GOT3 (cell line): ENCODE results near the gene NDUFA11.

ENCODE experiments used
- DNase-seq: peaks from one replicate; lab custom pipeline; 2025; ENCODE audit warnings: mixed read lengths; lab: John Stamatoyannopoulos, UW

Gene NDUFA11

DNA sequence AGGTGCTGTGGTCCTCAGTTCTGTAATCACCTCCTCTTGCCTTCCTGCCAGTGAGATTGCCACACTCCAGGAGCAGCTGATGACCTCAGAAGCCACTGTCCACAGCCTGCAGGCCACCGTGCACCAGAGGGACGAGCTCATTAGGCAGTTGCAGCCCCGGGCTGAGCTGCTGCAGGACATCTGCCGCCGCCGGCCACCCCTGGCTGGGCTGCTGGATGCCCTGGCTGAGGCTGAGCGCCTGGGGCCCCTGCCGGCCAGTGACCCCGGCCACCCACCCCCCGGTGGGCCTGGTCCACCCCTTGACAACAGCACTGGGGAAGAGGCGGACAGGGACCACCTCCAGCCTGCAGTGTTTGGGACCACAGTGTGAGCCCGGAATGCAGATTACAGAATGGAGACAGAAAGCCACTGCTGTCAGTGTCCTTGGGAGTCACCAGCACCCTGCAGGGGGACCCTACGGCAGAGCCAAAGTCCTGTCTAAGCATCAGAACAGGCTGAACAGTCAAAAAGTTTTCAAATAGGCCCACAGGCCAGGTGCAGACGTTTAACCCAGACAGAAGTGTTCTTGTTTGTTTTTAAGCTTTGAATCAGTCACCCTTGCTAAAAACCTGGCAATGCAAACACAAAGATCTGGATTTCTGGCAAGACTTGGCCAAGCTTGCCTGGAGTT lies 5.3 kb upstream of the NDUFA11 start:
- no peak for DNase-seq

DNA sequence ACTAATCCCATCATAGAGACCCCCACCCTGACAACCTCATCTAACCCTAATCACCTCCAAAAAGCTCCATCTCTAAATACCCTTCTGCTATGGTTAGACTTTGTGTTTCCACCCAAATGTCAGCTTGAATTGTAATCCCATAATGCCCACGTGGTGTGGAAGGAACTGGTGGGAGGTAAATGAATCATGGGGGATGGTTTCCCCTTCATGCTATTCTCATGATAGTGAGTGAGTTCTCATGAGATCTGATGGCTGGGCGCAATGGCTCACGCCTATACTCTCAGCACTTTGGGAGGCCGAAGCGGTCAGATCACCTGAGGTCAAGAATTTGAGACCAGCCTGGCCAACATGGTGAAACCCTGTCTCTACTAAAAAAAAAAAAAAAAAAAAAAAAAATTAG lies 3.7 kb upstream of the NDUFA11 start:
- DNase-seq = no peak

DNA sequence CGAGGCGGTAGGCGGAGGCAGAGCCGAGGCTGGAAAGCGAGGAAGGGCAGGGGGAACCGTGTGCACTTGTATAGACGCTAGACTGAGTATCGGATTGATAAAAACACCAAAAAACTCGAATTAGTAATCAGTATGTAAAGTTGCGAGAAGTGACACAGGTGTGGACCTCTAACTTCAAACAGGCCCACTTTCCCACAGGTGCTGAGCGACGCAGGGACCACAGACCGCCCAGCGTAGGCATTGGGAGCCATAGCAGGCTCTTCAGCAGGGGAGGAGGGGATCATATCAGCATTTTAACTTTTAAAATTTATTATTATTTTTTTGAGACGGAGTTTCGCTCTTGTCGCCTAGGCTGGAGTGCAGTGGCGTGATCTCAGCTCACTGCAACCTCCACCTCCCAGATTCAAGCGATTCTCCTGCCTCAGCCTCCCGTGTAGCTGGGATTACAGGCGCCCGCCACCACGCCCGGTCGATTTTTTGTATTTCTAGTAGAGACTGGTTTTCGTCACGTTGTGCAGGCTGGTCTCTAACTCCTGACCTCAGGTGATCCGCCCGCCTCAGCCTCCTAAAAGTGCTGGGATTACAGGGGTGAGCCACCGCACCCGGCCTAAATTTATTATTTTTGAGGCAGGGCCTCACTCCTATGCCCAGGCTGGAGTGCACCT lies 1.7 kb upstream of the NDUFA11 start:
- DNase-seq = no peak

DNA sequence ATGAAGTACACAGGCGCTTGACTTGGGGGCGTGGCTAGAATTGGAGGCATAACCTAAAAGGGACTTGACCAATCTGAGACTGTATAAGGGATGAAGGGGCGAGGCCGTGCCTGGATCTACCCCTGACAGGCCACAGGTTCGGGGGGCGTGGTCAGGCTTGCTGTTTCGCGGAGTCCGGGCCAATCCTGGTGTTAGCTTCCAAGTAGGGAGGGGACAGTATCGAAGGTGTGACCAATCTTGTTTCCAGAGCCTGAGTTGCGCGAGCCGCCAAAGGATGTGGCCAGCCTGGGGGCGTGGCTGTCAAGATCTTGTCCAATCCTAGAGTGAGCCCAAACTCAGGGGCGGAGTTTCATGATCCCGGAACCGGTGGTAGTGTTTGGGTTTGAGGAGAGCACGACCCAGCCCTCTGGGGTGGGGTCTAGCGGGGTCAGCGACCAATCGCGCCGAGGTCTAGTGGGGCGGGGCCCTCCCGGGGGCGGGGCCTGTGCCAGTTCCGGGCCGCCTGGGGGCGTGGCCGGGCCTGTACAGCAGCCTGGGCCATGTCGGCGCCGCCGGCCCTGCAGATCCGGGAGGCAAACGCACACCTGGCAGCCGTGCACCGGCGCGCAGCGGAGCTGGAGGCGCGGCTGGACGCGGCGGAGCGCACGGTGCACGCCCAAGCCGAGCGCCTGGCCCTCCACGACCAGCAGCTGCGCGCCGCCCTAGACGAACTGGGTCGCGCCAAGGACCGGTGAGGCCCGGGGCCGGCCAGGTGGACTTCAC lies 943 bp upstream of the NDUFA11 start, which contains the start of gene VMAC:
VMAC (plus strand) TSS at position 521 of the 762 bp plus-strand sequence; CDS start at position 540, 19 bp downstream.
- DNase-seq = peak; percentile 98

DNA sequence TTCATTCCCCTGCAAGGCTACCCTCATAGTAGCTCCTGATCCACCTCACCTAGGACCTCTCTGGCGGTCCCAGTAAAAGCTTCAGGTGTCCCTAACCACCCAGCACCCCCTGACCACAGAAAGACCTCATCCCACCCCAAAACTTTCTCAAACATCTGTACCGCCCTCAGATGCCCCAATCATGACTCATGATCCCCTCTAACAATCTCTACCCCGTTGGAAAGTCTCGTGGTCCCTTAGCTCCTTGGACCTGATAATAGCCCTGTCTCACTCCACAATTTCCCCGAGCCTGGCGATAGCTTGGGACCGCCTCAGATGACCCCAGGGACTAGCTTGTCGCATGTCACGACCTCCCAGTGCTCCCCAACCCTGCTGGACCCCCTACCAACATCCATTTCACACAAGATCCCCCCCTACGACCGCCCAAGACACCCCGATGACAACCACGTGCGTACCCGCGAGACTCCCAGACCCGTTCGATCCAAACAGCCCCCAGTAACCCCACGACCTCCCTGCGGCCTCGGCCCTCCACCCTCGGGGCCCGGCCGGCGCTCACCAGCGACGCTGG lies 450 bp downstream of the NDUFA11 start:
- no peak for DNase-seq

DNA sequence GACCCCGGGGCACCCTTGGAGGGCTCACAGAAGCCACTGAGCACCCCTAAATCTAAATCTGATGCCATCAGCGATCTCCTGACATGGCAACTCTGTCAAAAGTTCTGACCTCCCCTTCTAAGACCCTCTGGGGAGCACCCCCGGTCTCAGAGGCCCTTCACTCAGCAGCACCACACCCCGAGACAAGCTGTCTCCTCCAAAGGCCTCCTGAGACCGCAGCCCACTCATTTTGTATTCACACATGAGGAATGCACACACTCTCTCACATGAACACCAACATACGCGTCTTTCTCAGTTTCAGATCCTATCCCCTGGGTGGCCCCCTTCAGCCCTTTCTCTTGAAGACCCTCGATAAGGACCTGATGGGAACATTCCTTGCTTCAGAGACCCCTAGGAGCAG lies 2.6 kb downstream of the NDUFA11 start:
- DNase-seq = no peak

DNA sequence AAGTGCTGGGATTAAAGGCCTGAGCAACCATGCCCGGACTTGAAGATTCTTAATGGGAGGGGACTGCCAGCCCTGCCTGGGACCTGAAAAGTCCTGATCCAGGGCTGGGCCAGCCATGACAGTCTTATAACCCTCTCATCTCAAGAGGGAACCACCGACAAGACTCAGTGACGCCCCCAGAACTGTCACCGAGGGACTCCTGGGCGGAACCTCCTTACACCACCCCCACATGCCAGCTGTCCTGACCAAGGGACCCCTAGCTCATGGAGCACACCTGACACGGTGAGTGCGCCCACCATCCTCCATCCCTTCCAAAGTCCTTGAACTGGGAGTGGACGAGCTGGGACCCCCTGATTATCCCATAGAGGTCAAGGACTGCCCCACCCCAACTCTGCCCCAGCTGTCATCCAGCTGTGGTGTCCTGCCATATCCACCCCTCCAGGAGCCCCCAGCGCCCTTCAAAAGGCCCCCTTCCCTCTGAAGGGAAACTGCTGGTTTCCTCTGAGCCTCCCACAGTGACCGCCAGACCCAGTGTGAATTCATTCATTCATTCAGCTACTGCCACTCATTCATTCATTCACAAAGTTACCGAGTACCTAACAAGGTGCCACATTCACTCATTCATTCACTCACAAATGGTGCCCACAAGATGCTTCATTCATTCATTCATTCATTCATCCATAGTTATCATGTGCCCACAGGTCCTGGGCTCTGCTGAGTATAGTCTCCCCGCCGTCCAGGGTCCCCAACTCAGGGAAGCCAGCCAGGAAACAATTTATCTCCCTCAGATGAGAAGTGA lies 3.7 kb downstream of the NDUFA11 start:
- no peak for DNase-seq

DNA sequence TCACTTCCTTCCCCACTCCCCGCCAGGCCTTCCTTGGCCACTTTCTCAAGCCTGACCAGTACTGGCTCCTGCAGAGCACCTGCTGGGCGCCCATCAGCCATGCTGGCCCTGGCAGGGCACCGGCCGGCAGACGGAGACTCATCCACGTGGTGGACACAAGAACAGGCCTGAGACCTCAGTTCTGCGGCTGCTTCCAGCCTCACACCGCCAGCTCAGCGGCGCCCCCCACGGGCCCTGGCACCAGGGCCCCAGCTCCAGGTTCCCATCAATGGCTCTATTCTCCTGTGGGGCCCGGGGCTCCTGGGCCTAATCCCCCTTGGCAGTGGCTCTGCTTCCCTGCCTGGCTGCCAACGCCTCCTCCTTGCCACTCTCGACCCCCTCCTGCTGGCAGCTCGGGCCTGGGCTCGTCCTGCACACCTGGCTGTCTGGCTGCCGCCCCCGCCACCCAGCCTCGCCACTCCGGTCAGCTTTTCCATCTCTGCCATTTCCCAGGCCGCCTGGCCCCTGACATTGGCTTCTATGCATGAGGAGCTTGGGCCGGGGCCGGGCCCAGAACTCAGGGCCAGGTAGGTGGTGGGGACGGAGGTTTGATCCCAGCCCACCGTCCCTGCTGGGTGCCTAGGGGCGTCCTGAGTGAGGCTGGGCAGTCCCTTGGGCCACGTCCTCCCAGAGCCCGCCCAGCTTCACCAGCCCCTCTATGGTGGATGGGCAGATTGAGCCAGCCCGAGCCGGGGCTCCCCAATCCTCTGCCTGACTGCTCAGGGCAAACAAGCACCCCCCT lies 6.2 kb downstream of the NDUFA11 start:
- no peak for DNase-seq

DNA sequence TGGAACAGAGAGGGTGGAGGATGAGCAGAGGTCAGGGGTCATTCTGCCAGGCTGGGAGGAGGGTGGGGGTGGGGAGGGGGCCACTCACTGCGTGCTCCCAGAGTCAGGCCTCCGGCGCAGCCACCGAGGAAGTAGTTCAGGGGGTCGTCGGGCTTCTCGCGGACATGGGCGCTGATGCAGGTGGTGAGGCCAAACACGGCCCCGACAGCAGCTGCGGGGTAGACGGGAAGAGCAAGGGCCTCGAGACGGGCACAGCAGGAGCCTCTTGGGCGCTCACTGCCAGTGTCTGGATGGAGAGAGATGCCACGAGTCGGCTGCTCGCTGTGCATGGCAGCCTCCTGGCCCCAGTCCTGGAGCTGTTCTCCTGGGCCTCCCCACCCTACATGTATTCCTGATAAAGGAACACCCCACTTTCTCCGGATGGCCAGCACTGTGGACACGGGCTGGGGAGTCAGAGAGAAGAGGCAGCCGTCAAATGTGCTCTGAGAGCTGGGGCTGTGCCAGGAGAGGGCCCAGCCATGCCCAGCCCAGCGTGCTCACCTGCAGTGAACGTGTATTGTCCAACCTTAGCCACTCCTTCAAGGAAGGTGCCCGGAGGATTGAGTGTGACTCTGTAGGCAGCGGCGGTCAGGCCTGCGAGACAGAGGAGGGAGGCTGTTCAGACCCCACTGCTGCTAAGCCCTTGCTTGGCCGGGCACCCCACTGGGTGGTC lies 7.1 kb downstream of the NDUFA11 start:
- no peak for DNase-seq

DNA sequence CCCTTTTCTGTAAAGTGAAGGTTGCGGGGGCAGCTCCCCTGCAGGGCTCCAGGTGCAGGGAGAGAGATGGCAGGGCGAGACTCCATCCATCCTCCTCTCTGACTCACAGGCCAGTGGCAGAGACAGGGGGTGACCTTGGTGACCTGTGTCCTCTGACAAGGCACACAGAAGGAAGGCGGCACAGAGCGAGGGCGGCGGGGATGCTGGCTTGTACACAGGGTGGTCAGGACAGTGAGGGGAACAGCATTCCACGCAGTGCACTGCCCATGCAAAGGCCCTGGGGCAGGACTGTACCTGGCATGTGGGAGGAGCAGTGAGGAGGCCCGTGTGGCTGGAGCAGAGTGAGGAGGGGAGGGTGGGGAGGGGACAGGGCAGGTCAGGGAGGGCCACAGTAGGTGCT lies 7.7 kb downstream of the NDUFA11 start:
- no peak for DNase-seq

DNA sequence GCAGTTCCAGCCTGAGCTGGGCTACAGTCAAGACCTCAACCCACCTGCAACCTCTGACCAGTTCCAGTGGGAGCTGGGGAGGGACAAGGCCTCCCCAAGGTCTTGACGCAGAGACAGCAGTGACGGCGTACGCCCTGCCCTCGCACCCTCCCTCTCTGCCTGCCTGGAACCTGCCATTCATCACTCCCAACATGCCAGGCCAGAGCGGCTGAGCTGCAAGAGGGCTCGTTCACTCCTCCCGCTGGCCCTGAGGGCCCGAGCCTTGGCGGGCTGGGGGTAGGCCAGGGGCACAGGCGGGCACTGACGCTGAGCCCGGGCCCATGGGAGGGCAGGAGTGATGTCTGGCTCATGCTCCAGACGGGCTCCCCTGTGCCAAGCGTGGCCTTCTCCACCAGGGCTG lies 8.2 kb downstream of the NDUFA11 start:
- DNase-seq = no peak

DNA sequence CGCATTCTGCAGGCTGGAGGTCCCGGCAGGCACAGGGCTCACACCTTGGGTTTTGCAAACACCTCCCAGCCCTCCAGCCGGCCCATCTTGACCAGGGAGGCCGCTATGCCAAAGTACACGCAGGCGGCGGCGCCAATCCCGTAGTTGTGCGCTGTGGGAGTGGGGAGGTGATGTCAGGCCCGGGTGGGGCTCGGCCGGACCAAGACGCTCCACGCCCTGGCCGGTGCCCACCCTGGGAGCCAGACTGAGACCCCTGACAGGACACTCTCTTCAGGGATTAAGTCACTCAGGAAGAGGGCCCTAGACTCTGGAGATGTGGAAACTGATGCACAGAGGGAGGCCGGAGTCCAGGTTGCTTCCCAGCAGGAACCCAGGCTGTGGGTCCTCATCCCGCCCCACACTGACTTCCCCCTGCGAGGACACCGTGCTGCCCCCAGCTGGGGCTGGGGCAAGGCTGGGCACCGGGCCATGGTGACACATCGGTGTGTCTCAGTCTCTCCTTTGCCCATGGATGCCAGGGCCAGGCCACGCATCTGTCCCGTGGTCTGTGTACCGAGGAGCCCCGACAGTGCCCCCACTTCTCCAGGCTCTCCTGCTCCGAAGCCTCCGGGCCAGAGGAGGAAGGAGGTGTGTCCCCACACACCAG lies 8.8 kb downstream of the NDUFA11 start:
- no peak for DNase-seq

DNA sequence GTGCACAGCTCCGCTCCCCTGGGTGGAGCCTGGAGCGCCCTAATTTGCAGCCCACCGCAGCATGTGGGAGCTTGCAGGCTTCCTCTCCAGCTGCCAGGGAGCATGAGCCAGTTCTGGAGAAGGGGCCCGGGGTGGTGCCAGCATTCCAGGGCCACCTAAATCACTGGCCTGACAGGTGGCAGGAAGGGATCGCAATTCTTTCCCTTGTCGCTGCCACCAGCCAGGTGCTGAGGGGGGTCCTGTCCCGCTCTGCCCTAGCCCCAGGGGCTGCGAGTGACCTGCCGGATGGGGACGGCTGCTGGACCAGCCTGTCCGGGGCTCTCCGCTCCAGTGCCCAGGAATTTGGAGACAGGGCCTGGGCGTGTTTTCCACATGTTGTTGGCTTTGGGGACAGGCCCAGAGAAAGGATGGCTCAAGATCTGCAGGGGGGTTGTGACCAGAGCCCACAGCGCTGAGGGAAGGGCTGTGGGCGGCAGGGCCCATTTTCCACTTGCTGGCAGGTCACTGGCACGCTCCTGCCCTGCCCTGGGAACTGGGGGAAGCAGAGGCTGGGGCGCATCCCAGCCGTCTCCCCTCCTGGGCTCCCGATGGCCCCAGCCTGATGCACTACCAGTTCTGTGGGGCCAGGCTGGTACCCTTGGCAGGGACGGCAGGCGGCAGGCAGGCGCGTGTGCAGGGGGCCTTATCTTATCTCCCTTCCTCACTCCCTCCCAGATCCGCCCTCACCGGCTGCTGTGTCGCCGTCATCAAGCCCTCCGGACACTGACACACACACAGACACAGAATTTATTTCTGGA lies 9.5 kb downstream of the NDUFA11 start:
- DNase-seq = no peak

DNA sequence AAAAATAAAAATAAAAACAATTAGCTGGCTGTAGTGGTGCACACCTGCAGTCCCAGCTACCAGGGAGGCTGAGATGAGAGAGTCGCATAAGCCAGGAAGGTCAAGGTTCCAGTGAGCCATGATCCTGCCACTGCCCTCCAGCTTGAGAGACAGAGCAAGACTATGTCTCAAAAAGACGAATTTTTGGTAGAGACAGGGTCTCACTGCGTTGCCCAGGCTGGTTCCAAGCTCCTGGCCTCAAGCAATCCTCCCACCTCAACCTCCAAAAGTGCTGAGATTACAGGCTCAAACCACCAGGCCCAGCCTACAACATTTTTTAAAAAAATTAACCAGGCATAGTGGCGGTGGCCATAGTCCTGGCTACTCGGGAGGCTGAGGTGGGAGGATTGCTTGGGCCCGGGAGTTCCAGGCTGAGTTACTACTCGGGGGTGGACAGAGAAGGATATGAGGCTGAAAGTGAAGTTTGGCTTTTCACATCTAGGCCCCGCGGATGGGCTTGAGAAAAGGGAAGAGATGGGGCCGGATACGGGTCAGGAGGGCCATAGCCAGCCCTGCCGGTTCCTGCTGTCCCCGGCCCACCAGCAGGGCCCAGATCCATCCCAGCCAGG lies 10.2 kb downstream of the NDUFA11 start:
- DNase-seq = no peak

DNA sequence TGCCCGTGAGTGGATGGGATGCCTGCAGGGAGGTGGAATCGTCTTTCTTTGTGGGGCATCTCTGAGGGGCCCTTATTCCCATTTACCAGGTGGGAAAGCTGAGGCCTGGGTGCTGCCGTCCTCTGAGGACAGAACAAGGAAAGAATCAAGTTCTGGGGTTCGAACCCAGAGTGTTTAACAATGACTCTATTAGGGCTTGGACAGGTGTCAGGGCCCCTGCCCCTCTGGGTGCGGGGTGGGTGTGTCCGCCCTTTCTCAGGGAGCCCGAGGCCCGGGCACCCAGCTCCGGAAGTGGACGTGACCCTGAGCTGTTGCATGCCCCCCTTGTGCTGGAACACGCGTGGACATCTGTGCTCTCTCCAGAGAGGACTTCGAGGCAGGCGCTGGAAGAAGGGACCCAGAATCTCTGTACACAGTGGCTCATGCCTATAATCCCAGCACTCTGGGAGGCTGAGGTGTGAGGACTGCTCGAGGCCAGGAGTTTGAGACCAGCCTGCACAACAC lies 10.8 kb downstream of the NDUFA11 start:
- DNase-seq = no peak

DNA sequence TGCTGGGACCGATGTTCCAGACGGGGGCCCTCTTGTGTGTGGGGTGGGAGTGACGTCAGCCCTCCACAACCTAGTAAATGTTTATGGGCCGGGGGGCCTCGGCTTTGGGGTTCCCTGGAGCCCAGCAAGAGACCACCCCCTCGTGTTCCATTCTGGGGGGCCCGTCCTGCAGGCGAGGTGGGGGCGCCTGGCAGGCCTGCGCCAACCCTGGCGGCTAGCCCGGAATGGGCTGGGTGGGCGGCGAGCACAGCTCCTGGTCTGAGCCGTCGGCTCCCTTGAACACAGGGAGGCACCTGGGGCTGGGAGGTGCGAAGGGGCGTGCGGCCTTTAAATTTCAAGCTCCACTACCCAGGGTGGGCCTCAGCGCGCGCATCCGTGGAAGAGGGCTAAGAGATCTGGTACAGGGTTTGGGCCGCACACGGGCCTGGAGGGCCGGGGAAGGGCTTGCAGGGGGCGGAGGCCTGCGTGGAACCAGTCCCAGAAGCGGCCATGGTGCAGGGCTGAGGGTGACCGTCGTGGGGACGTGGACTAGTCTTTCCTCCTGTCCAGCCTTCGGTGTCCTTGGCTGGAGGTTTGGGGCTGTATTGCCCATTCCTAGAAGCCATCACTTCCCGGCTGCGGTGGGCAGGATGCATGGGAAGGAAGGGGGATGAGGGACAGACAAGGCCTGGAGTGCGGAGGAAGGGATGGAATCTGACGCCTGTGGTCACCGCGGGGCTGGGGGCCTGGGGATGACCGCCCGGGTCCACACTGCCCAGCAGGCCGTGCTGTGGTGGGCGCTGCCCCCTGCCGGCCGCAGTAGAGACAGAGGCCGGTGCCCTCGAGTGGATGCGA lies 11.4 kb downstream of the NDUFA11 start:
- no peak for DNase-seq

DNA sequence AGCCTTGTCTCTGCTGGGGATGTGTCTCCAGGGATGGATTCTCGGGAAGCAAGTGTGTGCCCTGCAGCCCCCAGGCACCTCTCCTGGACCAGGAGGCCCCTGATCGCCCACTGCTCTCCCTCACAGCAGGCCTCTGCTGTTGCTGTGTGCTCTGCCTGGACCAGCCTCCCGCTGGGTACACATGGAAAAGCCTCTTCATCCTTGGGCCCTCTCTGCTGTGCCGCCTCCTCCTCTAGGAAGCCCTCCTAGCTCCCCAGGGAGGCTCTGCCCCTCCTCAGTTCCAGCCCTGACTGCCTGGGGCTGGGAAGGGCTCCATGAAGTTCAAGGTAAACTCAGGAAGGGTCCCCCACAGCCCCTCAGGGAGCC lies 12.0 kb downstream of the NDUFA11 start:
- DNase-seq = no peak

DNA sequence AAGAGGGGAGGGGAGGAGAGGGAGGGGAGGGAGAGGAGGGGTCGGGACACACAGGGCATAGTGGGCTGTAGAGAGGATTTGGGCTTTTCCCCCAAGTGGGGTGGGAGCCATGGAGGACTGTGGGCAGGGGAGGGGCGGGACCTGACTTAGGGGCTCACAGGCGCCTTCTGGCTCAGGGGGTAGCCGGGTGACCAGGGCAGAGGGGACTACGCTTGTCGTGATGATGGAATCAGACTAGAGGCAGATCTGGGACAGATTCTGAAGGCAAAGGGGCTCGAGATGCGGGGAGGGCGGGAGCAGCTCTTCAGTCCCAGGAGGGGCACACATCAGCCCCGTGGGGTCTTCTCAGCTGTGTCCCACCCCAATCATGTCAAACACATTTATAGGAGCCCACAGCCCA lies 13.5 kb downstream of the NDUFA11 start:
- DNase-seq = no peak
